B cell (primary cell): ENCODE measurements around the gene ZNF213.

Experiments
- EZH2 ChIP-seq: IDR thresholded peaks from 2 replicates; pipeline ENCODE4 v1.6.1; 2012; ENCODE audit warnings: borderline replicate concordance, low read depth, mild to moderate bottlenecking, moderate library complexity, low read length; ENCODE audit not compliant: insufficient read depth, poor library complexity, severe bottlenecking
- TF ChIP-seq, protein P1 (sequence below): fragments of 200-600 bp; IDR thresholded peaks from one replicate; pipeline ENCODE4 v1.8.0; 2022; ENCODE audit warnings: antibody characterized with exemption, mild to moderate bottlenecking

DNA sequence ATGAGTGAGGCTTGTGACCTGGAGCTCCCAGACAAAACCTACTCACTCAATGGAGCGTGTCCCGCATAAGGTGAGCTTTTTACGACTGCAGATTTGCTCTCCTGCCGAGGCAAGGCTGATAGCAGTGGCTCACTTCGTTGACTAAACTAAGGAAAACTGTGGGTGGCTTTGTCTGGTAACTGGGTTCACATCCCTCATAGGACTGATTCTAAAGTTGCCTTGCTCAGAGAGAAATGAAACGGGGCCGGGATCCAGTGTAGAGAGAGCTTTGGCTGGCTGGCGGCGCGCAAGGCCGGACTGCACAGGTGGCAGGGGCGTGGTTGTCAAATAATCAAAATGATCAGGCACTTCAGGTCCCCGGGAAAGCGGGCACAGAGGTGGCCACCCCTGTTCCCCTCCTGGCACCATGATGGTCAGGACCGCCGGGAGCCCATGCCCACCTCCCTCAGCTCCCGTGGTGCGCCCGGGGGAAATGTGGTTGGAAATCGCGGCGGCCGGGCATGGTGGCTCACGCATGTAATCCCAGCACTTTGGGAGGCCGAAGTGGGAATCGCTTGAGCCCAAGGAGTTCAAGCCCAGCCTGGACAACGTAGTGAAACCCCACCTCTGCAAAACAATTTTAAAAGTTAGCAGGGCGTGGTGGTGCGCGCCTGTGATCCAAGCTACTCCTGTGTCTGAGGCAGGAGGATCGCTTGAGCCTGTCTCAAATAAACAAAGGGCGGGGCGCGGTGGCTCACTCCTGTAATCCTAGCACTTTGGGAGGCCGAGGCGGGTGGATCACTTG, 26.6 kb downstream of the ZNF213 start:
- TF ChIP-seq, protein P1, sequence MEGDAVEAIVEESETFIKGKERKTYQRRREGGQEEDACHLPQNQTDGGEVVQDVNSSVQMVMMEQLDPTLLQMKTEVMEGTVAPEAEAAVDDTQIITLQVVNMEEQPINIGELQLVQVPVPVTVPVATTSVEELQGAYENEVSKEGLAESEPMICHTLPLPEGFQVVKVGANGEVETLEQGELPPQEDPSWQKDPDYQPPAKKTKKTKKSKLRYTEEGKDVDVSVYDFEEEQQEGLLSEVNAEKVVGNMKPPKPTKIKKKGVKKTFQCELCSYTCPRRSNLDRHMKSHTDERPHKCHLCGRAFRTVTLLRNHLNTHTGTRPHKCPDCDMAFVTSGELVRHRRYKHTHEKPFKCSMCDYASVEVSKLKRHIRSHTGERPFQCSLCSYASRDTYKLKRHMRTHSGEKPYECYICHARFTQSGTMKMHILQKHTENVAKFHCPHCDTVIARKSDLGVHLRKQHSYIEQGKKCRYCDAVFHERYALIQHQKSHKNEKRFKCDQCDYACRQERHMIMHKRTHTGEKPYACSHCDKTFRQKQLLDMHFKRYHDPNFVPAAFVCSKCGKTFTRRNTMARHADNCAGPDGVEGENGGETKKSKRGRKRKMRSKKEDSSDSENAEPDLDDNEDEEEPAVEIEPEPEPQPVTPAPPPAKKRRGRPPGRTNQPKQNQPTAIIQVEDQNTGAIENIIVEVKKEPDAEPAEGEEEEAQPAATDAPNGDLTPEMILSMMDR = no peak
- no peak for TF ChIP-seq EZH2
